Choroid plexus epithelial cell (primary cell): ENCODE measurements around the gene RRAD.
"Not testable (repeated sequence)": the region's sequence is repeated elsewhere in the genome, so short reads cannot be mapped to it uniquely, and the experiment has no call there.

ENCODE experiments used
- DNase-seq: peaks from one replicate; pipeline ENCODE4 v3.0.0-alpha.2; 2010; ENCODE audit warnings: low read depth
- H3K4me3 ChIP-seq: 2 replicates; pipeline ENCODE4 v1.5.1; 2011; ENCODE audit warnings: low read depth, mild to moderate bottlenecking, control low read depth, low read length, moderate library complexity
- TF ChIP-seq, protein P1 (sequence below): conservative IDR thresholded peaks from 2 replicates; pipeline ENCODE4 v1.5.1; 2011; ENCODE audit warnings: low read depth, mild to moderate bottlenecking, control low read depth, inconsistent platforms, low read length, moderate library complexity

The RRAD gene, protein sequence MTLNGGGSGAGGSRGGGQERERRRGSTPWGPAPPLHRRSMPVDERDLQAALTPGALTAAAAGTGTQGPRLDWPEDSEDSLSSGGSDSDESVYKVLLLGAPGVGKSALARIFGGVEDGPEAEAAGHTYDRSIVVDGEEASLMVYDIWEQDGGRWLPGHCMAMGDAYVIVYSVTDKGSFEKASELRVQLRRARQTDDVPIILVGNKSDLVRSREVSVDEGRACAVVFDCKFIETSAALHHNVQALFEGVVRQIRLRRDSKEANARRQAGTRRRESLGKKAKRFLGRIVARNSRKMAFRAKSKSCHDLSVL

DNA sequence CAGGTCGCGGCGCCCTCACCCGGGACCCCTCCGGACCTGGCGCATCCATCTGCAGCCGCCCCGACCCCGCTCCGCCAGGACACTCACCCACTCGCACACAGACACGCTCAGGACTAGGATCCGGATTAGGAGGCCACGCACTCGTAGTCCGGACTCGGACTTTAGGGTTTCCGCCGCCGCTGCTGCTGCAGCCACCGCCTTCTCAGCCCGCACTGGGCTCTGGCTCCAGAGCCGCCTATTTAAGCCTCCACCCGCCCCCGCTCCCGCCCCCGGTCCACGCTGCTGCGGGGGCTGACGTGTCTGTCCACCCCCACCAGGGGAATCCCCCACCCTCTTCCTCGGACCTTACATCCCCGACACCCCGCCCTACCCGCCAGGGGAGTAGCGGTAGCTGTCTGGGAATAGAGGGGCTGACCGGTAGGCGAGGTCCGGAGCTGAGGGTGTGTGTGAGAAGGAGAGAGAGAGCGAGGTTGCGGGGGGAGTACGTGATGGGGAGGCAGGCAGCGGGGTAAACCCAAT lies at the start of gene RRAD:
RRAD (minus strand) TSS at position 214 of the 519 bp plus-strand sequence. CDS start 356 bp downstream, outside the sequence.
- DNase-seq, result peak; percentile 46
- H3K4me3 ChIP-seq, result peak within 1 kb of the TSS; percentile 48
- TF ChIP-seq, protein P1, sequence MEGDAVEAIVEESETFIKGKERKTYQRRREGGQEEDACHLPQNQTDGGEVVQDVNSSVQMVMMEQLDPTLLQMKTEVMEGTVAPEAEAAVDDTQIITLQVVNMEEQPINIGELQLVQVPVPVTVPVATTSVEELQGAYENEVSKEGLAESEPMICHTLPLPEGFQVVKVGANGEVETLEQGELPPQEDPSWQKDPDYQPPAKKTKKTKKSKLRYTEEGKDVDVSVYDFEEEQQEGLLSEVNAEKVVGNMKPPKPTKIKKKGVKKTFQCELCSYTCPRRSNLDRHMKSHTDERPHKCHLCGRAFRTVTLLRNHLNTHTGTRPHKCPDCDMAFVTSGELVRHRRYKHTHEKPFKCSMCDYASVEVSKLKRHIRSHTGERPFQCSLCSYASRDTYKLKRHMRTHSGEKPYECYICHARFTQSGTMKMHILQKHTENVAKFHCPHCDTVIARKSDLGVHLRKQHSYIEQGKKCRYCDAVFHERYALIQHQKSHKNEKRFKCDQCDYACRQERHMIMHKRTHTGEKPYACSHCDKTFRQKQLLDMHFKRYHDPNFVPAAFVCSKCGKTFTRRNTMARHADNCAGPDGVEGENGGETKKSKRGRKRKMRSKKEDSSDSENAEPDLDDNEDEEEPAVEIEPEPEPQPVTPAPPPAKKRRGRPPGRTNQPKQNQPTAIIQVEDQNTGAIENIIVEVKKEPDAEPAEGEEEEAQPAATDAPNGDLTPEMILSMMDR, result no peak

DNA sequence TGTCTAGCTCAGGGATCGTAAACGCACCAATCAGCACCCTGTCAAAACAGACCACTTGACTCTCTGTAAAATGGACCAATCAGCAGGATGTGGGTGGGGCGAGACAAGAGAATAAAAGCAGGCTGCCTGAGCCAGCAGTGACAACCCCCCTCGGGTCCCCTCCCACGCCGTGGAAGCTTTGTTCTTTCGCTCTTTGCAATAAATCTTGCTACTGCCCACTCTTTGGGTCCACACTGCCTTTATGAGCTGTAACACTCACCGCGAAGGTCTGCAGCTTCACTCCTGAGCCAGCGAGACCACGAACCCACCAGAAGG lies 49.6 kb upstream of the RRAD start:
- H3K4me3 ChIP-seq, DNase-seq: not testable (repeated sequence)

DNA sequence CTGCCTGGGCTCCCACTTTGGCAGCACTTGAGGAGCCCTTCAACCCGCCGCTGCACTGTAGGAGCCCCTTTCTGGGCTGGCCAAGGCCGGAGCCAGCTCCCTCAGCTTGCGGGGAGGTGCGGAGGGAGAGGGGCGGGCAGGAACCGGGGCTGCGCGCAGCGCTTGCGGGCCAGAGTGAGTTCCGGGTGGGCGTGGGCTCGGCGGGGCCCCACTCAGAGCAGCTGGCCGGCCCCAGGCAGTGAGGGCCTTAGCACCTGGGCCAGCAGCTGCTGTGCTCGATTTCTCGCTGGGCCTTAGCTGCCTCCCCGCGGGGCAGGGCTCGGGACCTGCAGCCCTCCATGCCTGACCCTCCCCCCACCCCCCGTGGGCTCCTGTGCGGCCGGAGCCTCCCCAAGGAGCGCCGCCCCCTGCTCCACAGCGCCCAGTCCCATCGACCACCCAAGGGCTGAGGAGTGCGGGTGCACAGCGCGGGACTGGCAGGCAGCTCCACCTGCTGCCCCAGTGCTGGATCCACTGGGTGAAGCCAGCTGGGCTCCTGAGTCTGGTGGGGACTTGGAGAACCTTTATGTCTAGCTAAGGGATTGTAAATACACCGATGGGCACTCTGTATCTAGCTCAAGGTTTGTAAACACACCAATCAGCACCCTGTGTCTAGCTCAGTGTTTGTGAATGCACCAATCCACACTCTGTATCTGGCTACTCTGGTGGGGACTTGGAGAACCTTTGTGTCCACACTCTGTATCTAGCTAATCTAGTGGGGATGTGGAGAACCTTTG lies 49.0 kb upstream of the RRAD start:
- not testable (repeated sequence) for H3K4me3 ChIP-seq, DNase-seq

DNA sequence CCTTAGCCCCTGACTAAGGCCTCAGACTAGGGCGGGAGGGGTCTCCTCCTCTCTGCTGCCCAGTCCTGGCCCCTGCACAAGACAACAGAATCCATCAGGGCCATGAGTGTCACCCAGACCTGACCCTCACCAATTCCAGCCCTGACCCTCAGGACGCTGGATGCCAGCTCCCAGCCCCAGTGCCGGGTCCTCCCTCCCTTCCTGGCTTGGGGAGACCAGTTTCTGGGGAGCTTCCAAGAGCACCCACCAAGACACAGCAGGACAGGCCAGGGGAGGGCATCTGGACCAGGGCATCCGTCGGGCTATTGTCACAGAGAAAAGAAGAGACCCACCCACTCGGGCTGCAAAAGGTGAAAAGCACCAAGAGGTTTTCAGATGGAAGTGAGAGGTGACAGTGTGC lies 48.4 kb upstream of the RRAD start:
- no peak for DNase-seq
- TF ChIP-seq, protein P1, result no peak
- H3K4me3 ChIP-seq, result no peak overlapping the region

DNA sequence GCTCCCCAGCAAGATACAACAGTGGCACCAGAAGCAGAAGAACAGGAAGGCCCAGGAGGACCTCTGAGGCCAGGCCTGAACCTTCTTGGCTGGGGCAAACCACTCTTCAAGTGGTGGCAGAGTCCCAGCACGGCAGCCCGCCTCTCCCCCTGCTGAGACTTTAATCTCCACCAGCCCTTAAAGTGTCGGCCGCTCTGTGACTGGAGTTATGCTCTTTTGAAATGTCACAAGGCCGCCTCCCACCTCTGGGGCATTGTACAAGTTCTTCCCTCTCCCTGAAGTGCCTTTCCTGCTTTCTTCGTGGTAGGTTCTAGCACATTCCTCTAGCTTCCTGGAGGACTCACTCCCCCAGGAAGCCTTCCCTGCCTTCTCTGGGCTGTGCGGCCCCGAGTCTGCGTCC lies 47.6 kb upstream of the RRAD start:
- DNase-seq, result no peak
- TF ChIP-seq, protein P1, result no peak
- H3K4me3 ChIP-seq, result no peak overlapping the region

DNA sequence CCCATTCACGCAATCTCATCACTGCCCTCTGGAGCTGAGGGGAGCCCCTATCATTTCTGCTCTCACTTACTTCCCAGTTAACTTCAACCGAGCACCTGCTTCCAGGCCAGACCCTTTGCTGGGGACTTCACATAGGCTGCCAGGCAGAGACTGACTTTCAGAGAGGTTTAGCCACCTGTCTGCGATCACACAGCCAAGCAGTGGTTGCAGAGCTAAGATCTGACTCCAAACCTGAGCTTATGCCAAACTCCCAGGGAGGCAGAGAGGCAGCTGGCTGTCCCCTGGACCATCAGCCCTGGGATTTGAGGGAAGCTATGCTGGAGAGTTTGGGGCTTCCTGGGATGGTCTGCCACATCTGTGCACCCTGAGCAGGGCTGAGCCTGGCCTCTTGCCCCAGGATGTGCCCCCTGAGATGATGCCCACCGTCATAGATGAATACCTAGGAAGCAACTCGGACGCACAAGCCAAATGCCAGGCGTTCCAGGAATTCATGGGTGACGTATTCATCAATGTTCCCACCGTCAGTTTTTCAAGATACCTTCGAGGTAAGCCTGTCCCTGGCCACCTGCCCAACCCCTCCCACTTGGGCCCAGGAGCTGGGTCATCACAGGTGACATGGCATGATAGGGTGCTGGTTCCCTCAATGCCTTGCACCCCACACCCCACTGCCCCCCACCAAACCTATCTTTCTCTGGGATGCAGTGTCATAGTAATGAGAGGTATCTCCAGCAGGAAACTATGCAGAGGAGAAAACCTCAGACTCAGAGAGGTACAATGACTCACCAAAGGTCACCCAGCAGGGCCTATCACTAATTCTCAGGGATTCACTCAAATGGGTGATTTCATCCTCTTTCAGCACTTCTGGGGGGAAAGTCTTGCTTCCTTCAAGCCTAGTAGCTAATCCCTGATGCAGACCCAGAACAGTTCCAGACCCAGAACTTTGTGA lies 45.7 kb upstream of the RRAD start:
- H3K4me3 ChIP-seq, result no peak overlapping the region
- DNase-seq, result peak; percentile 67
- TF ChIP-seq, protein P1, result no peak

DNA sequence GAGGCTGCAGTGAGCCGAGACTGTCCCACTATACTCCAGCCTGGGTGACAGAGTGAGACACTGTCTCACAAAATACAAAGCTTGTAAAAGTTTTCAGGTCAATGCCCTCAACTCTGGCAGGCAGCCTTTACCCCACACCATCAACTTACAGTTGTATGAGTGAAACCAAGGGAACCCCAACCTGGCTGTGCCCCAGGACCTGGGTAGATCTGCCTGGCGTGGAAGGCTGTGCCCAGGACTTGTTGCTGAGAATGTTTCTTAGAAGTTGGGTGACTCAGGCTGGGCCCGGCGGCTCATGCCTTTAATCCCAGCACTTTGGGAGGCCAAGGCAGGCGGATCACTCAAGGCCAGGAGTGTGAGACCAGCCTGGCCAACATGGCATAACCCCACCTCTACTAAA lies 43.5 kb upstream of the RRAD start:
- DNase-seq, result no peak
- TF ChIP-seq, protein P1, result no peak
- H3K4me3 ChIP-seq, result no peak overlapping the region
